ENCODE measurements around the gene APOE. TPM values are rescaled to one million over a fixed set of nuclear protein-coding genes. Genes with fewer than 3 reads are reported as not detected.

The APOE gene
- total and polyA plus RNA-seq, 9 of the 15 experiments (the other 6 are each of a cell fraction or from before 2014, with no cell fraction given): 0.14 to 180 (median 58.1) TPM; not detected in 1

- TF ChIP-seq NFXL1 (CRISPR knock-in tag; IDR thresholded peaks at IDR 0.05) (no peak), NR2C1 (IDR thresholded peaks at IDR 0.05) (peak; percentile 98), NR2C1 (tag; IDR thresholded peaks at IDR 0.05) (peak; percentile 99), HDGF (IDR thresholded peaks at IDR 0.05) (peak; percentile 71; the same call in 1 of the 2 replicates), MAFG (tag; conservative IDR thresholded peaks at IDR 0.05) (no peak), BCOR (IDR thresholded peaks at IDR 0.05) (no peak), ZNF778 (CRISPR knock-in tag; IDR thresholded peaks at IDR 0.05) (no peak), NFATC3 (IDR thresholded peaks at IDR 0.05) (no peak), POLR2AphosphoS5 (IDR thresholded peaks at IDR 0.05; ENCODE audit: control insufficient read depth, insufficient read depth, low read depth, low read length) (peak; percentile 83; the same call in 1 of the 2 replicates), PPARD (CRISPR knock-in tag; IDR thresholded peaks at IDR 0.05) (no peak), E2F5 (CRISPR knock-in tag; IDR thresholded peaks at IDR 0.05) (no peak), MCM5 (IDR thresholded peaks at IDR 0.05; ENCODE audit: low read depth) (no peak), HDAC8 (tag; IDR thresholded peaks at IDR 0.05) (no peak), MTA1 (IDR thresholded peaks at IDR 0.05; ENCODE audit: borderline replicate concordance) (no peak), SAFB2 (IDR thresholded peaks at IDR 0.05; ENCODE audit: borderline replicate concordance, low read depth, low read length, severe bottlenecking) (no peak), E4F1 (CRISPR knock-in tag; IDR thresholded peaks at IDR 0.05; ENCODE audit: borderline replicate concordance) (no peak), SETDB1 (IDR thresholded peaks at IDR 0.05; ENCODE audit: low read length) (peak; percentile 98), RNF219 (CRISPR knock-in tag; IDR thresholded peaks at IDR 0.05) (peak; percentile 49; the same call in 1 of the 2 replicates), CAMTA2 (CRISPR knock-in tag; conservative IDR thresholded peaks at IDR 0.05) (no peak), RBFOX2 (IDR thresholded peaks at IDR 0.05; ENCODE audit: low read depth, low read length) (no peak), RBM14 (IDR thresholded peaks at IDR 0.05; ENCODE audit: borderline replicate concordance, insufficient read depth, low read depth, low read length) (no peak), ETV1 (tag; conservative IDR thresholded peaks at IDR 0.05; ENCODE audit: low read depth) (peak; percentile 82), TOE1 (IDR thresholded peaks at IDR 0.05; ENCODE audit: borderline replicate concordance) (peak; percentile 6; the same call in 1 of the 2 replicates), TOE1 (CRISPR knock-in tag; IDR thresholded peaks at IDR 0.05; ENCODE audit: borderline replicate concordance, low read depth) (no peak), STAG1 (CRISPR knock-in tag; IDR thresholded peaks at IDR 0.05; ENCODE audit: borderline replicate concordance) (no peak), ZNF583 (CRISPR knock-in tag; IDR thresholded peaks at IDR 0.05) (no peak)
Measured at GRCh38 chr19:44890366-44891015, 15.1 kb upstream of the APOE start (continued).
